ENCODE results near the gene PNMA8C.
"Not testable (repeated sequence)": the region's sequence is repeated elsewhere in the genome, so short reads cannot be mapped to it uniquely, and the experiment has no call there.

Gene PNMA8C

DNA sequence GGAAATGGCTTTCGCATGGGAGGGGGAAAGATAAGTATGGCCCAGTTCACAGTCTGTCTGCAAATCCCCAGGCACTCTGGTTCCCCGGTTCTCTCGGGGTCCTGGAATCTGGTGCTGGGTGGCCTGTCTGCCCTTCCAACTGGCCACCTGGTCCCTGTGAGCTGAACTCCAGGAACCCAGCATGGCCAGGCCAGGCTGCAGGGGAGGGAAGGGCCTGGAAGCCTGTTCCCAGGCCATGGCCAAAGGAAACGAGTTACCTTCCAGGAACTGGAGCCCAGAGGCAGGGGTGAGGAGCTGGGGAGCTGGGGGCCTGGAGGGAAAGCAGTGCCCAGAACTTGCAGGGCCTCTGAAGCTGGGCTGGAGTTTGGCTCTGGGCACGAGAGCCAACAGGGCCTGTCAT lies 19.1 kb upstream of the PNMA8C start:
- no peak for DNase-seq (ENCODE audit: low read depth in 2 of 2)

DNA sequence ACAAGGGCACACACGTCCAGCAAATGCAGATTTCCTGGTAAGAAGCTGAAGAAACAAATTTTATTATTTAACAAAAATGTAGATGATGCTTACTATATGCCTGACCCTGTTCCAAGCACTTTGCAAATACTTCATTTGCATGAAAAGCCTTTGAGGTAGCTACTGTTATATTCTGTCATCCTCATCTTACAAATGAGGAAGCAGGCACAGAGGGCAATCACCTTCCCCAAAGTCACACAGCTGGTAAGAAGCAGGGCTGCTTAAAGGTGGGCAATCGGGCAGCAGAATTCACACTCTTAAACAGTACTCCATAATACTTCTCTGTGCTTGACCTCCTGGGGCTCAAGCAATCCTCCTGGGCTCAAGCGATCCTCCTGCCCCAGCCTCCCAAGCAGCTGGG lies 18.3 kb upstream of the PNMA8C start:
- no peak for DNase-seq (ENCODE audit: low read depth in 2 of 2)

DNA sequence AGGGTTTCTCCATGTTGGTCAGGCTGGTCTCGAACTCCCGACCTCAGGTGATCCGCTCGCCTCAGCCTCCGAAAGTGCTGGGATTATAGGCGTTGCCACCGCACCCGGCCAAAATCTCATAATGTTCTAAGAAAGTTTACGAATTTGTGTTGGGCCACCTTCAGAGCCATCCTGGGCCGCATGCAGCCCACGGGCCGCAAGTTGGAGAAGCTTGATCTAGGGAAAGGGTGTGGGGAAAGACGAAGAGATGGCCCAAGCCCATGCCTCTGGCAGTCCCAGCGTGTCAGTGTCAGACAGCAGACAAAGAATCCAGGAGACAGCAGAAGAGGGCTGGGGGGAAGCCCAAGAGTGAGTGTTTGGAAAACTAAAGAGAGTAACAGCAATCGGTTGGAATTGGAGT lies 17.3 kb upstream of the PNMA8C start:
- DNase-seq (ENCODE audit: low read depth in 2 of 2): no peak

DNA sequence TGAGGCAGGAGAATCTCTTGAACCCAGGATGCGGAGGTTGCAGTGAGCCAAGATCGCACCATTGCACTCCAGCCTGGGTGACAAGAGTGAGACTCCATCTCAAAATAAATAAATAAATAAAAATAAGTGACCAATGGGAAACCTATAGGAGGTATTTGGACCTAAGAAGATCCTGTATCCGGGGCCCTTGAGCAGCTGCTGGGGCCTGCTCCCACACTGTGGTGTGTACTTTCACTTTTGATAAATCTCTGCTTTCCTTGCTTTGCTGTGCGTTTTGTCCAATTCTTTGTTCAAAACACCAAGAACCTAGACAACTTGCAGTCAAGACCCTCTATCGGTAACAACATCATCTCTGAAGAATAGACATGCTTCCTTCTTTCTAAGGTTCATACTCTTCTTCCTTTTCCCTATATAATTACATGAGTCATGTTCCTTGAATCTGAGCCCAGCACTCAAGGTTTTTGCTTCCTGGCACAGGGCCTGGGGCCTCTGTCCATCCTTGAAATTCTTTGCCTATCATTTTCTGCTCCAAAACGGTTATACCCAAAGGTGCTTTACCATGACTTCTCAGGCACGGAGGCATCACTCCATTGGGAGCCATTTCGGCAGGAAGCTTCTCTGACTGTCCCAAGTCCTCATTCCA lies 14.2 kb upstream of the PNMA8C start:
- peak; percentile 60 to 61 for DNase-seq (ENCODE audit: low read depth in 2 of 2)

DNA sequence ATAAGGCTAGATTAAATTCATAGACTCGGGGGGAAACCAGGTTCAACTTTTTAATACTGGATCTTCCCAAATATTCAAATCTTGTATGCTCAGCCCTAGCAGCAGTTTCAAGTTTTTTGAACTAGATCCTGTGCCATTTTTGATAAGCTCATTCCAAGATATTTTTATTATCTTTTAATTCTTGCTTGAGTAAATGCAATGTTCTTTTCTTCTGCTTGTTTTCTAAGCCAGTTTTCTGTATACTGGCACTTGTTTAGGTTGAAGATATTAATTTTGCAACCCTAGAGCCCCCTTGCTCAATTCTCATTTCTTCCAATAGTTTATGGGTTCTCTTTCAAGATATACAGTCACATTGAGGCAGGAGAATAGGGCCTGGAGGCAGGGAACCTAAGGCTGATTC lies 13.1 kb upstream of the PNMA8C start:
- no peak for DNase-seq (ENCODE audit: low read depth in 2 of 2)

DNA sequence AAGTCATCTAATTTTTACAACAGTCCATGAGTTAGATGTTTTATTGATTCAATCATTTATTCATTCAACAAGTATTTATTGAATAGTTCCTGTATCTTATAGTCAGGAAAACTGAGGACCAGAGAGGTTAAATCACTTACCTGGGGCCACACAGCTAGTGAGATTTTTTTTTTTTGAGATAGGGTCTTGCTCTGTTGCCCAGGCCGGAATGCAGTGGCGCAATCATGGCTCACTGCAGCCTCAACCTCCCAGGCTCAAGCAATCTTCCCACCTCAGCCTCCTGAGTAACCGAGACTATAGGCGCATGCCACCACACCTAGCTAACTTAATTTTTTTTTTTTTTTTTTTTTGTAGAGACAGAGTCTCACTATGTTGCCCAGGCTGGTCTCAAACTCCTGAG lies 7.0 kb upstream of the PNMA8C start:
- not testable (repeated sequence) for DNase-seq (ENCODE audit: low read depth in 2 of 2)

DNA sequence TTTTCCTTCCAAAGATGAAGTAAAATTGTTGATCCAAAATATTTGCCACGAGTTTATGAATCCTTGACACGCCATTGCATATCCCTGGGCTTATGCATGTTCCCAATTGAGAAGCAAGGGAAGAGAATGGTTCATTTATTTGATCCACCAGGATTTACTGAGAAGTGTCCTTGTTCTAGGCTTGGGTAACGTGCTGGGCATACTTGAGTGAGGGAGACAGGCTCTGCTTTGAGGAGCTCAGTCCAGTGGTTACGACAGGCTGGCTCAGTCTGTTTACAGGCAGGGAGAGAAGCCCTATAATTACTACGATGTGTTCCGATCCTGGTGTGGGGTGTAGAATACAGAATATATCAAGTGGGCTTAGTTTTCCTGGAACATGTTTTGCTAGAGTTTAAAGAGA lies 6.3 kb upstream of the PNMA8C start:
- no peak for DNase-seq (ENCODE audit: low read depth in 2 of 2)

DNA sequence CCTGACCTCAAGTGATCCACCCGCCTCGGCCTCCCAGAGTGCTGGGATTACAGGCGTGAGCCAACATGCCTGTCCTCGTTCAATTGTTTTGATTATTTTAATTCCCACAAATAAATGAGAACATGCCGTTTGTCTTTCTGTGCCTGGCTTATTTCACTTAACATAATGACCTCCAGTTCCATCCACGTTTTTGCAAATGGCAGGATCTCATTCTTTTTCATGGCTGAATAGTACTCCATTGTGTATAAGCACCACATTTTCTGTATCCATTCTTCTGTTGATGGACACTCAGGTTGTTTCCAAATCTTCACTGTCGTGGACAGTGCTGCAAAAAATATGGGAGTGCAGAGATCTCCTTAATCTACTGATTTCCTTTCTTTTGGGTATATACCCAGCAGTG lies 4.7 kb upstream of the PNMA8C start:
- DNase-seq (ENCODE audit: low read depth in 2 of 2): not testable (repeated sequence)

DNA sequence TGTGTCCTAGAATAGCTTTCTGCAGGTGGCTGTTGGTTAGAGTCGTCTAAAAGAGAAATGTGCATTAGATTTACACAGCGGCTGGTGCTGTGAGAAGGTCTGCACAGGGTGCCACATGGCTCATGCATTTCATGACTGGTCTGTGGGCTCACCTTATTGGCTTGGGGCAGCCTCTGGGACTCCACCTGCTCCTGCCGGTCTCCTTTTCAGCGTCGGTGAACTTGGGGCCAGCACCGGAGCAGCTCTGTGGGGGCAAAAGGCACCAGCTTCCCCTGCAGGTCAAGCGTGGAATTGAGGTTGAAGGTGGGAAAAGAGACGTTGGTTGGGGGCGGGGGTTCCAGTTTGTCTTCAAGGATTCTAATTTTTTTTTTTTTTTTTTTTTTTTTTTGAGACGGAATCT lies 3.1 kb upstream of the PNMA8C start:
- no peak for DNase-seq (ENCODE audit: low read depth in 2 of 2)

DNA sequence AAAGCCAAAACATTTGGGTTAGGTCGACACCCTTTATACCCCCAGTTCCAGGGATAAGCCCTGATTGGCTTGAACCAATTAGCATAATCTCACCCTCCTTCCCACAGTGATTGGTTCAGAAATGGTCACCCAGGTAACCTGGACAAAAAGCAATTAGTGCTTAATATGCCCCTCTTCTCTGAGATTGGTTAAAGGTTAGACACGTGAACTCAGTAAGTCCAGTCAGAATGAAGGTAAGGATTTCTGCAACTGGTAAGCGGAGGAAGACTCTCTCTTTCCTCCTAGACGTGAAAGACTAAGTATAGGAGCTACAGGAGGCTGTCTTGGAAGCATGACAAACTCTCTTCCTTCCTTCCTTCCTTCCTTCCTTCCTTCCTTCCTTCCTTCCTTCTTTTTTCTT lies 1.3 kb upstream of the PNMA8C start:
- no peak for DNase-seq (ENCODE audit: low read depth in 2 of 2)

DNA sequence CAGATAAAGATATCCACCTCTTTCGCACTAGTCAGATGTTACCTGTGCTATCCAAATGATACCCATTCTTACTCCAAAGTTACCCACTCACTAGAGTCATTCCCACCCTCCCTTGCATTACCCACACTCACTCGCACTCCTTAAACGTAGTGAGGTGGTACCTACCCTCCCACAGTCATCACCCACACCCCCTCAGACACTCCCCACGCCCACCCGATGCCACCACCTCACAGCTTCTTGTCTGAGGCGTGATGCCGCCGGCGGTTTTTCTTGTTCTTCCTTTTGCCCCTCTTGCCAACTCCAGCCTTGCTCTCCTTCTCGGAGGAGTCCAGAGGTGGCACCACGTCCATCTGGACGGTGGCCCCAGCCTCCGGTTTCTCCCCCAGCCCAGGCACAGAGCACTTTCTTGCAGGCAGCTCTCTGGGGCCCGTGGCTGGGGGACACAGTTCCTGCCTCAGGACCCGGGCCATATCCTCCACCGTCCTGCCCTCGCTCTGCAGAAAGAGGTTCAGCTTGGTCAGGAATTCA lies 1.2 kb downstream of the PNMA8C start:
- no peak for DNase-seq (ENCODE audit: low read depth in 2 of 2)

DNA sequence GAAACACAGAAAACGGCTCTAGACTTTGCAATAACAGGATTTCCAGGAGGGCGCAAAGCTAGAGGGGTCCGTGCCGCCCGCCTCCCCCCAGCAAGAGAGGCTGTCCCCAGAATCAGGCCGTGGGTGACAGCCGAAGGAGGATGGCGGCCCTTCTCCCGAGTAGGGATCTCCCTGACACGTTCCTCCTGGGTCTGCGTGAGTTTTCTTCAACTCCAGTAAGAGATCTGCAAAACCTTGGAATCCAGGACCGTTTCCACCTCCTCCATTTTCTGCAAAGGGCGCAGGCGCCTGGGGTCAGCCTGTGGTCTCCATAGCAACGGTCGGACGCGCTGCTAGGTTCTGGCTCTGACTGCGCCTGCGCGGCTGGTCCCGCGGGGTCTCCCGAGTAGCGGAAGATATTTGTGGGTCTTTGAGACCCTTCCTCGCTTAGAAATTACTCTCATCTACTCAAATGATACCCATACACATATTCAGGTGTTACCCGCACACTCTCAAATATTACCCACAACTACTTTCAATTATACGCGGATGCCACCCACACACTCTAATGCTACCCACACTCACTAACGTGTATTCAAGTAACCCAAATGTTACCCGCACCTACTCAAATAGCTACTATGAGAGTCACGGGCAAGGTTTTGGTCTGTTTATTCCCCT lies 2.1 kb downstream of the PNMA8C start:
- peak; percentile 53 to 56 for DNase-seq (ENCODE audit: low read depth in 2 of 2)

DNA sequence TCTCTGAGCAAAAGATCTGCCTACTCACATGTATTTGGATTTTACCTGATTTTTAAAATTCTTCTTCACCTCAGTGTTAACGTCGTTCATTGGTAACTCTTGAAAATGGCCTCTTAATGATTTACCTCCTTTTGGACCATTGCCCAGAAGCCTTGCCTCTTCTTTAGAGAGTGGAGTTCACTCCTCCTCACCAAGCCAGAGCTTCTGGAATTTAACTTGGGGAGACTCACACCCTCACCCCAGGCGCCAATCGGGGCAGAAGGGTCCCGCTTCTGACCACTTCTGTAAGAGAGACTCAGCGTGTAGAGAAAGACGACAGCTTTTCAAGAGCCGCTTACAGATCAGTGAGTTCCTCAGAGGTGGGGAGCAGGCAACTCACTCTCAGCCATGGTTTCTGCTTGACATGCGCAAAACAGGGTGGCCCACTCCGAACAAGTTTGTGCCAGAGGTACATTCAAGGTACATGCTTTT lies 2.7 kb downstream of the PNMA8C start:
- no peak for DNase-seq (ENCODE audit: low read depth in 2 of 2)

DNA sequence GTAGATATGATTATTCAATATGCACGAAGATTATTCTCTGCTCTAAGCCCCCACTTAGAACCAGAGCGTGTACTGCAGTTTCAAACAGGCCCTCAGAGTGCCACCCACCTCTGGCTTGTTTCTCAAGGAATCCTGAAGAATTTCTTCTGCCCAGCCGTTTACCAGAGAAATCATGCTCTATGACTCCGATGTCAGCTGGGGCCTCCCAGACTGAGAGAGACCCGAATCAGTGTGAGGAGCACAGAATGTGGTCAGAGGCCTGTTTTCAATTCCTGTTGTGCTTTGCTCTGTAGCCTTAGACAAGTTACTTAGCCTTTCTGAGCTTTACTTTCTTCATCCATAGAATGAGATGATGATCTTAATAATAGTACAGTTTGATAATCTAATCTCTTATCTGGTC lies 5.5 kb downstream of the PNMA8C start:
- DNase-seq (ENCODE audit: low read depth in 2 of 2): no peak

DNA sequence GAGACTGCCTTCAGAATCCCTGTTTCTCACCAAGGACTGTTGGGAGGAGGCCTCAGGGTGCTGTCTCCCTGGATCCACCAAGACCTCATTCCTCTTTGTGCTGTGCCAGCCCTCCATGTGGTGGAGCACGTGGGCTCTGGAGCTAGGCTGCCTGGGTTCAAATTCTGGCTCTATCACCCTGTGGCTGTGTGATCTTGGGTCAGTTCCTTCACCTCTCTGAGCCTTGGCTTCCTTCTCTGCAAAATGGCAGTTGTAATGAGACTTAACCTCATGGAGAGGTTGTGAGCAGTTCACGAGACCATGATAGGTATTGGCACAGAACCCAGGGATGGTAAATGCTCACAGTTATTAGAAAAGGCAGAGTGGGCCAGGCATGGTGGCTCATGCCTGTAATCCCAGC lies 6.4 kb downstream of the PNMA8C start:
- DNase-seq (ENCODE audit: low read depth in 2 of 2): no peak

DNA sequence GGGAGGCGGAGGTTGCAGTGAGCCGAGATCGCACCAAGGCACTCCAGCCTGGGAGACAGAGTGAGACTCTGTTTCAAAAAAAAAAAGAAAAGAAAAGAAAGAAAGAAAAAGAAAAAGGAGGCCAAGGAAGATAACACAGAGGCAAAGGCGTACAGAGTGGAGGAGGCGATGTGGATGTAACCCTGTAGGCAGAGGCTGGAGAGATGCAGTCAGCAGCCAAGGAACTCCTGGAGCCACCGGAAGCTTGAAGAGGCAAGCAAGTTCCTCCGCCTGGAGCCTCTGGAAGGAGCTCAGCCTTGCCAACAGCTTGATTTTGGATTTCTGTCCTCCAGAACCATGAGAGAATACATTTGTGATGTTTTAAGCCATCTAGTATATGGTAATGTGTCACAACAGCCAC lies 8.7 kb downstream of the PNMA8C start:
- no peak for DNase-seq (ENCODE audit: low read depth in 2 of 2)

DNA sequence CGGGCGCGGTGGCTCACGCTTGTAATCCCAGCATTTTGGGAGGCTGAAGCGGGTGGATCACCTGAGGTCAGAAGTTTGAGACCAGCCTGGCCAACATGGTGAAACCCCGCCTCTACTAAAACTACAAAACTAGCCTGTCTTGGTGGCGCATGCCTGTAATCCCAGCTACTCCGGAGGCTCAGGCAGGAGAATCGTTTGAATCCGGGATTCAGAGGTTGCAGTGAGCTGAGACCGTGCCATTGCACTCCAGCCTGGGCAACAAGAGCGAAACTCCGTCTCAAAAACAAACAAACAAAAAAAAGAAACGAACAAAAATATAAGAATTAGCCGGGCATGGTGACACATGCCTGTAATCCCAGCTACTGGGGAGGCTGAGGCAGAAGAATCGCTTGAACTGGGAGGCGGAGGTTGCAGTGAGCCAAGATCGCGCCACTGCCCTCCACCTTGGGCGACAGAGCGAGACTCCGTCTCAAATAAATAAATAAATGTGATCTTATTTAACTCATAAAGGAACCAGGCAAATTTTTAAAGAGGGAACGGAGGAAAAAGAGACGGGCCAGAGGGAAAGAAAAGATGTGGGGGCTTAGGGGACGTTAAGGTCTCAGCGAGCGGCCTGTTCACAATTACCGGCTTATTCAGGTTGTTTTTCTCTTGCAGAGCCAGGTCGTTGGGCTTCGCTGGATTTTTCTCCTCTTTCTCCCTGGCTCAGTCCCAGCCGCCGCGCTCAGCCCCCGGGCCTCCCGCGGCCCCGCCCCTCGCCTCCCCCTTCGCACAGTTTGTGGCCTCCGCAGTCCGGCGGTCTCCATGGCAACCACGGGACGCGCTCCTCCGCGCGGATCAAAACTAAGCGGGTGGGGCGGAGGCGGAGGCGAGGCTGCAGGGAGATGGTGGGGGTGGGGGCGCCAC lies 12.7 kb downstream of the PNMA8C start:
- peak; percentile 78 to 82 for DNase-seq (ENCODE audit: low read depth in 2 of 2)

DNA sequence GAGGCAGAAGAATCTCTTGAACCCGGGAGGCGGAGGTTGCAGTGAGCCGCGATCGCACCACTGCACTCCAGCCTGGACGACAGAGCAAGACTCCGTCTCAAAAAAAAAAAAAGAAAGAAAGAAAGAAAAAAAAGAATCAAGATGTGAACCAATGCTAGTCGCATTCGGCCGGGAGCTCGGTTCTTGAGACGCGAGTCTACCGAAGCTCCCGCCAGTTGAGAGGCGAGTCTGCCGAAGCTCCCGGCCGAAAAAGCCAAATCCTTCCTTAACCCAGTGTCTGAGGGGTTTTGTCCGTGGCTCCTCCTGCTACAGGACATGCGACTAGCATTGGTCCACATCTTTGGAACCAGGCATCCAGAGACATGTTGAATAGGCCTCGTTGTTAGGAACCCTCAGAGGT lies 13.8 kb downstream of the PNMA8C start:
- not testable (repeated sequence) for DNase-seq (ENCODE audit: low read depth in 2 of 2)

DNA sequence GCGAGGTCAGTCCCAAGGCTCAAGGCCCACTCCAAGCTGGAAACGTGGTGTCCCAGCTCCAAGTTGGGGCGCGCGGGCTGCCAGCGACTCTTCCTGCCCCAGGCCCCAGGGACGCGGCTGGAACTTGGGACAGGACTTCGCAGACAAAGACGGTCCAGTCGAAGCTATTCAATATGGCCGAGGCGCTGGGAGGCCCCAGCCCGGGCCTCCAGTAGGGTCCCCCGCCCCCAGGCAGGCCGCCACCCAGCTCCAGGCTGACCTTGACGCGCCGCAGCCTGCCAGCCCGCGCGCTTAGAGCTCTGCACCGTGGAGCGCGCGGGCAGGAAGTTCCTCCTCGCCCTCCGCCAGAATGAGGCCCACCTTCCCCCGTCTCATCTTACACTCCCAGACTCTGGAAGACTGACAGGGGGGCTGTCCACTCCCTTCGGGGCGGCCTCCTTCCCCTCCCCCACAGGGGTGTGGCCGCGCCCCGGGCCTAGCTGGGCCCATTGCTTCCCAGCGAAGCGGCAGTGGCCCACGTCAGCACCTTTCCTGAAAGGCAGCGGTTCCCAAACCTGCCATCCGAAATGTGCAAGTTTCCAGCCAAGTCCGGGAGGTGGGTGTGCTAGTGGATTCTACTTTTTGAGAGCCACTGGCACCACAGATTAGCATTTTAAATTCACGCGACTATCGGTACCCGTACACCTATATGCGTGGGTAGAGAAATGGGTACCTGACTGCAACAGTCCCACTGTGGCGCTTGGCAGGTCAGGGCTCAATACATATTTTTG lies 15.3 kb downstream of the PNMA8C start, which contains the start of gene CCDC8:
CCDC8 (minus strand) TSS at position 303 of the 770 bp plus-strand sequence. CDS start 754 bp downstream, outside the sequence.
- DNase-seq (ENCODE audit: low read depth in 2 of 2): peak; percentile 96 to 97

DNA sequence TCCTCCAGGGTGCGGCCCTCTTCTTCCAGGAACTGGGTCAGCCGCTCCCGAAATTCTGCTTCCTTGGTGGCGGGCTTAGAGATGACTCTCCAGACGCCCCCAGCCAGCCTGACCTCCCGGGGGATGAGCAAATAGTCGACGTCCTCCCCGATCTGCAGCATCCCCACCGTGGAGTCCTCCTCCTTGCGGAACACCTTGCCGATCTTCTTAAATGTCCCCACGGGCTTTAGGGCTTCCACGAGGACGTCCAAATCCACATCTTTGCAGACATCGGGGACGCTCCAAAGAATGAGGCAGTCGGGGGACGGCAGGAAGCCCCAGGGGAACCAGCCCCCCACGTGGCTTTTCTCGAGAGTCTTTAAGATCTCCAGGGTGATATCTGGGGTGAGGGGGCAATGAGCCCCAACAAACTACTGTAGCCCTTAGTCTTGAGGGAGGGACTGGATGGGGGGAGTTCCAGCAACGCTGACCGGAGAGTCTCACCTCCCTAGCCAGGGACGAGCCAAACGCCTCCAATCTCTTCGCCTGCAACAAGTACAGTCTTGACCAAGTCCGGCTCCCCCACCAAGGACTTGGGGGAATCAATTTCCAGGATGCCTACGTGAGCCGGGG lies 16.0 kb downstream of the PNMA8C start:
- DNase-seq (ENCODE audit: low read depth in 2 of 2): no peak
